Stomach smooth muscle (tissue), 2 donors: ENCODE data around the gene HOXA4.
A peak's percentile ranks its signal among the peaks of the same experiment; 100 is the strongest.

Source experiments
- H3K27ac ChIP-seq: one replicate; pipeline ENCODE4 v1.7.0; 2013; ENCODE audit warnings: mild to moderate bottlenecking, low read length, inconsistent platforms
- H3K27me3 ChIP-seq, 2 donors: one replicate each; pipeline ENCODE4 v1.7.0; 2013; ENCODE audit warnings: low read length in 2 of 2; ENCODE audit not compliant: insufficient read depth in 2 of 2, control insufficient read depth in 1 of 2
- H3K36me3 ChIP-seq, 2 donors: one replicate each; pipeline ENCODE4 v1.7.0; 2013; ENCODE audit warnings: low read length in 2 of 2; ENCODE audit not compliant: control insufficient read depth in 2 of 2, insufficient read depth in 2 of 2
- H3K4me1 ChIP-seq: one replicate; pipeline ENCODE4 v1.7.0; 2013; ENCODE audit warnings: low read length; ENCODE audit not compliant: control insufficient read depth, insufficient read depth
- H3K4me3 ChIP-seq, 2 donors: one replicate each; pipeline ENCODE4 v1.7.0; 2013; ENCODE audit warnings: low read length in 2 of 2
- H3K9ac ChIP-seq, 2 donors: one replicate each; pipeline ENCODE4 v1.7.0; 2013; ENCODE audit warnings: low read length in 2 of 2, mild to moderate bottlenecking in 1 of 2
- H3K9me3 ChIP-seq, 2 donors: one replicate each; pipeline ENCODE4 v1.7.0; 2013; ENCODE audit warnings: low read length in 2 of 2; ENCODE audit not compliant: control insufficient read depth in 2 of 2
- donor health status: healthy.
- donor health status: Pancreatic carcinoma.

Gene HOXA4

DNA sequence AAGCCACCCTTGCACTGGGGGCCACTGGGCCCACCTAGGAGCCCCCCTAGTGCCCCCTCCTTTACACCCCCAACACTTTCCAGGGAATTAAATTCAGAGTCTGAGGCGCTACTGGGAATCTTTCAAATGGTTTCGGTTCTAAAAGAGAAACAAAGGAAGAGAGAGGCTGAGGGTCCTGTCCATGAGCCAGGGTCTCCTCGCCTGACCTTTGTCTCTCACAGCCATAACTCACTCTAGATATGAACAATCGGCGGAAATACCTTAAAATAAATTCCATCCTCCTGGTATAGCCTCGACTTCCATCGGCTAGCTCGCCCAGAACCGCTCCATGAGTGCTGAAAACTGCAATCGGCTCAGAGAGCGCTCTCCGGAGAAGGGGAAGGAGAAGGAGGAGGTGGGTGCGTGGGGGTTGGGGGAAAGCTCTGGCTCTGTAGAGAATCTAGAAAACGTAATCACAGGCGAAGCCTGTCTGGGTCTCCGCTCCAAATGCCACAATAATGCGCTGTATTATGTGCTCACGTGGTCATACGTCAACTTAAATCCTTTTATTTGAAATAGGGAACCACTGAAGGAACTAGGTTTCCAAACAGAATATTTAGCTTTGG is 12.6 kb downstream of the HOXA4 start:
- H3K9me3 ChIP-seq: no peaks in the 10 kb centered on the region
- peak overlapping the region; percentile 91 to 96 for H3K9ac ChIP-seq
- peak overlapping the region; percentile 77 to 93 for H3K4me3 ChIP-seq
- peak overlapping the region; percentile 98 for H3K27ac ChIP-seq
- H3K27me3 ChIP-seq: no peaks in the 10 kb centered on the region
- peaks cover 0 to 3% of the 10 kb centered on the region in 2 donors for H3K36me3 ChIP-seq
- peaks cover 41% of the 10 kb centered on the region for H3K4me1 ChIP-seq

DNA sequence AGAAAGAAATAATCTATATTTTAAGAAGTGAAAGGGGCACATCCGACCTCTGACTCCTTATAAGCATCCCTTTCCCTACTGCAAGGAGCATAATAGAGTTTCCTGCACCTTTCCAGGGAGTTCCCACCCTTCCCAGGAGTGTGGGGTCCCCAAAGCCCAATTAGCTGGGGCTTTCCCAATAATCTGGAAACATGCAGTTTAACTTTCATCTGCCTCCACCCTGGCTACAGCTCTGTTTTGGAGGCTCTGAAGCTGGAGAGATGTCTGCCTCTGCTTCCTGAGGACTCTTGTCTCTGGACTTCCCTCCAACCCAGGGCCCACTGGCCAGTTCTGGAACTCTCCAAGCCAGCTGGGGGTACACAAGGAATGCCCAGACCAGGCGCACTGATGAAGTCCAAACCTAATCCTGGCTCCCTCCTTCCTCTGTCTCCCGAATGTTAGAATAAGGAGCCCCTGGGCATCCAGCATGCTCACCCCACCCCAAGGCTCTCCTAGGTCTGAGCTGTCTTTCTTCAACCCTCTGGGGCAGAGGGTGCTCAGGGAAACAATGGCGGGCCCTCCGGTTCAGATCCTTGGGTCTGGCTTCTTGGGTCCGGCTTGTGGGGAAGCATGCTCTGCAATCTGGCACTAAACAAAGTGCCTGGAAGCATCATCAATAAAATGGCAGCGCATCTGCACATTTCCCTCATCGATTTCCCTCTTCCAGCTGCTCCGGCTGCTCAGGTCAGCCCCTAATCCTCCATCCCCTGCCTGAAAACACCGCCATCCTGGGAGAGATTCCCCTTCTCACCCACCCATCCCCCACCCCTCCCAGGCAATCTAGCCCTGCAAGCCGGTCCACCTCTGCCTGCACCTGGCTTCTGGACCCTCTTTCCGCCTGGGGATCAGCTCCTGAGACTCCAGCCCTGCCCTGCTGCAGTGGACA is 13.3 kb downstream of the HOXA4 start:
- peaks cover 40% of the 10 kb centered on the region for H3K4me1 ChIP-seq
- peak overlapping the region; percentile 77 to 93 for H3K4me3 ChIP-seq
- H3K27me3 ChIP-seq: no peaks in the 10 kb centered on the region
- no peaks in the 10 kb centered on the region for H3K9me3 ChIP-seq
- H3K27ac ChIP-seq: peak overlapping the region; percentile 98
- peaks cover 0 to 3% of the 10 kb centered on the region in 2 donors for H3K36me3 ChIP-seq
- peak overlapping the region; percentile 91 to 96 for H3K9ac ChIP-seq

DNA sequence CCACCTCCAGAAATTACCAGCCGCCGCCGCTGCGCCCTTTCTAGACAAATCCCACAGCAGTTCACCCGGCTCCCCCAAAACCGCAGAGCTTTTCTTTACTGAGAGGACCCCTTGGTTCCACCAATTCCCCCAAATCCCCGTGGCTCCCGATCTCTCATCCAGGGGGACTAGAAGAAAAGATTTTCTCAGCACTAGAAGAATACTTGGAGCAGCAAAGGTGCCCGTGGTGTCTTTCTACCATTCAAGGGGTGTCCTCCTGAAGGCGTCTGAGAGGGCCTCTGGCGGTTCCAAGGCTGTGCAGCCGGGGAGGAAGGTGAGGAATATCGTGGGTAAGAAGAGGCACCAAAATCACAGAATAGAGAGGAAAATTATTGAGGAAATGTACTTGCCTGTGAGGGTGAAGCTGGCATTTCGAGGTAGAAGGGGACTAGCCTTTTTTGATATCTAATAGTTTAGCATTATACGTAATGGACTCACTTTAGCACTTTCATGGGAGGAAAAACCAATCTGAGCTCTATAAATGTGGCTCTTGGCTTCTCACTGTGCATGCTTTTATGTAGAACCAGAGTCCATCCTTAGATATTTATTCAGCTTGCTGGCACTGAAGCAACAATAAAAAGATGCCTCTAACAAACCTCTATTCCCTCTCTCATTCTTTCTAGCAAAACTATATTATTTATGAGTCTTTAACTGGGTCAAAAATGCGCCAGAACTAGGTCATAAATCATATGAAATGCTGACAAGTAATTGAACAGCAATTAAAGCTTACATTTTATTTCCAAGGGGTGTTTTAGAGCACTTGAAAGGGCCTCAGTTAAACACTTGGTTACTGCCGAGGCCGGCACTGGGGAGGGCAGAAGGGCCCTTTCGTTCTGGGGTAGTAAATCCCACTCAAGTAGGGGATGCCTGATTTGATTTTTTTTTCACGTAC is 14.3 kb downstream of the HOXA4 start:
- Histone ChIP-seq H3K9me3 (no peaks in the 10 kb centered on the region), H3K27ac (peak overlapping the region; percentile 98), H3K9ac (peak overlapping the region; percentile 91 to 96), H3K27me3 (no peaks in the 10 kb centered on the region), H3K4me3 (peak overlapping the region; percentile 77 to 93), H3K36me3 (peaks cover 0 to 3% of the 10 kb centered on the region in 2 donors), H3K4me1 (peaks cover 45% of the 10 kb centered on the region)

GRCh38 chr7:27115221-27116026 is 15.1 kb downstream of the HOXA4 start:
- Histone ChIP-seq H3K9ac (peak overlapping the region; percentile 91 to 96), H3K36me3 (peaks cover 0 to 3% of the 10 kb centered on the region in 2 donors), H3K4me3 (peak overlapping the region; percentile 77 to 93), H3K27me3 (no peaks in the 10 kb centered on the region), H3K27ac (peak overlapping the region; percentile 98), H3K9me3 (no peaks in the 10 kb centered on the region), H3K4me1 (peaks cover 43% of the 10 kb centered on the region)

- Histone ChIP-seq H3K27ac (peak overlapping the region; percentile 98), H3K4me3 (peak overlapping the region; percentile 77 to 93), H3K27me3 (no peaks in the 10 kb centered on the region), H3K36me3 (peaks cover 0 to 3% of the 10 kb centered on the region in 2 donors), H3K9ac (peak overlapping the region; percentile 91 to 96), H3K4me1 (peaks cover 43% of the 10 kb centered on the region), H3K9me3 (no peaks in the 10 kb centered on the region)
Observed at GRCh38 chr7:27114881-27115220, 15.7 kb downstream of the HOXA4 start.

GRCh38 chr7:27113991-27114769 is 16.4 kb downstream of the HOXA4 start:
- H3K9ac ChIP-seq: peak overlapping the region; percentile 88 to 92
- no peaks in the 10 kb centered on the region for H3K9me3 ChIP-seq
- H3K4me3 ChIP-seq: peak overlapping the region; percentile 90
- H3K4me1 ChIP-seq: peaks cover 43% of the 10 kb centered on the region
- no peaks in the 10 kb centered on the region for H3K27me3 ChIP-seq
- peaks cover 0 to 3% of the 10 kb centered on the region in 2 donors for H3K36me3 ChIP-seq
- H3K27ac ChIP-seq: peak overlapping the region; percentile 97

DNA sequence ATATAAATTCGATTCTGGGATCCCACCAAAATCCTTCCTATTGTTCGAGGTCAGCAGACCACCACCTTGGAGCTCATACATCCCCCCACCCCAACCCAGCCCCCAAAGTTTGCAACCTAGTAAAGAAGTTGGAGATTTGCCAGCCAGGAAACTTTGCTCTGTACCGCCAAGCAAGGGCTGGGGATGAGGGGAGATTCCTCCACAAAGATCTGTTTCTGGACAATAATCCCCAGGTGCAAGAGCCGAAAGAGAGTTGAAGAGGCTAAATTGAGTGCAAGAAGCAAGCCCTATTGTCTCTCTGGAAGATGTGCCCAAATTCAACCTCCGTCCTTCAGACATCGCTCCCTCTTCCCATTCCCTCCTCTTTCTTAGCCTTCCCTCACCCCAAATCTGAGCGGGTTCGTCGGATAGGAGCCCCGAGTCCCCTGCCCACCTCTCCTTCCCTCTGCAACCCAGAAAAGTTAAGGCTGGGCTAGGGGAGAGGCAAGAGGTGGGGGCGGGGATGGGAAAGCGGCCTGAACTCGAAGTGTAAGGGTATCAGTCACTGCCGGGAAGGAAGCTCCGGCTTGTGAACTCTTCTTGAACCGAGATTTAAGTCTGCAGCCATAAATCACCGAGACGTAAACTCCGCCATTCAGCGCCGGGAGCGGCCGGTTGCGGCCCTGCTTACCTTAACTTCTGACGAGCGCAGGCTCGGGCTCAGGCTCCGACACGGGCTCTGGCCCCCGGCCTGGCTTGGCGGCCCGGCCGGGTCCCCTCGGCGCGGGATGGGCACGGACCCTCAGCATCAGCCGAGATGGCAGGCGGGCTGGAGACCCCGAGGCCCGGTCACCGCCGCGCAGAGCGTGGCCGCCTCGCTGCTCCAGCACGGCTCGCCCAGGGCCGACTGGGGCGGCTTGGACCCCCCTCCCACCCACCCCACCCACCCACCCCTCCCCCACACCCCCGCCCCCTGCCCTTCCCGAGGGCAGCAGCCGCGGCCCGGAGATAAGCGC is 17.3 kb downstream of the HOXA4 start:
- Histone ChIP-seq H3K9ac (peak overlapping the region; percentile 65 to 85), H3K4me1 (peaks cover 44% of the 10 kb centered on the region), H3K9me3 (no peaks in the 10 kb centered on the region), H3K27ac (peak overlapping the region; percentile 97), H3K36me3 (peaks cover 0 to 2% of the 10 kb centered on the region in 2 donors), H3K27me3 (no peaks in the 10 kb centered on the region), H3K4me3 (peak overlapping the region; percentile 74 to 90)

DNA sequence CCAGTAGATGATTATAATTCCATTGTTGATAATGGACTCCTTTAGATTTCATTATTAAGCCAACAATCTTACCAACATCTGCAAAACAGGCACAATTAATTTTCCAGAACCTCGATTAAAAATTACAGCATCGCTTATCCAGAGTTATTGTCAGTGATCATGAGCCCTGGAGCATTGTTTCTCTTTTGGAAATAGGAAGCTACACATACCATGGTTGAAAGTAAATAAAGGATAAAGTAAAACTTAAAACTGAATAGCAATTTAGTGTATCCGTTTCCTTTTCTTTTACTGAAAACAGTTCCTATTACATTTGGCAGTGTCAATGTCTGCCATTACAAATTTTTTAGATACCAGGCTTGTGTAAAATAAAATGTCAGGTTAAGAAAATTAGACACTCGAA is 18.2 kb downstream of the HOXA4 start:
- Histone ChIP-seq H3K9me3 (no peaks in the 10 kb centered on the region), H3K27me3 (no peaks in the 10 kb centered on the region), H3K4me3 (peak overlapping the region; percentile 74 to 90), H3K27ac (peak overlapping the region; percentile 97), H3K4me1 (peaks cover 47% of the 10 kb centered on the region), H3K36me3 (no peaks in the 10 kb centered on the region), H3K9ac (peak overlapping the region in 1 of 2 donors; percentile 65)
